ENCODE measurements around the gene IGFL3.

The IGFL3 gene

DNA sequence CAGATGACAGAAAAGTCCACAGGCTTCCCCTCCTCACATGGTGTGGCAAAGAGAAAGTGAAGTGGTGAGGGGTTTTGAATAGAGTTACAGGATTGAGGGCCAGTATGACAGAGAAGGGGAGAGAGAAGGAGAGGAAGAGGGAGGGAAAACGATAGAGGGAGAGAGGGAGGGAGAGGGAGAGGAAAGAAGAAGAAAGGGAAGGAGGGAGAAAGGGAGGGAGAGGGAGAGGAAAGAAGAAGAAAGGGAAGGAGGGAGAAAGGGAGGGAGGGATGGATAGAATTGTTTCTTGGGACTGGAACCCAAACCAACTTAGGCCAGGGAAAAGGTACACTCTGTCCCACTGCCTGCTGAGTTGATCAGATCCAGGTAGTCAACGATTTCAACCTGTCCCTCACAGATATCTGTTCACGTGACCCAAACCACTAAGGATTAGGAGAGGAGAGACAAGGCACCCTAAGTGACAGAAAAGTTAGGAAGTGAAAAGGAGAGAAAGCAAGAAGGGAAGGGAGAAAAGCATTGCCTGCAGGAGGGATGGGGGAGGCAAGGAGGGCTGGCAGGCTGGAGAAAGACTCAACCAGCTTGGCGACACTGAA lies 8.1 kb upstream of the IGFL3 start:
- H3K9me3 ChIP-seq (ENCODE audit: low read length), result no peaks in the 10 kb centered on the region
- no peaks in the 10 kb centered on the region for H3K36me3 ChIP-seq (ENCODE audit: insufficient read depth, low read length)
- TF ChIP-seq EZH2 (IDR thresholded peaks at IDR 0.05; ENCODE audit: borderline replicate concordance, low read length), result no peak
- no peak for TF ChIP-seq CTCF (IDR thresholded peaks at IDR 0.05; ENCODE audit: low read length)
- H3K9ac ChIP-seq (ENCODE audit: low read length), result no peak overlapping the region
- H3K4me2 ChIP-seq (ENCODE audit: low read length), result no peak overlapping the region
- H3K27me3 ChIP-seq (ENCODE audit: insufficient read depth, low read length), result no peaks in the 10 kb centered on the region
- H3K27ac ChIP-seq (ENCODE audit: low read depth, low read length, poor library complexity, severe bottlenecking), result no peak overlapping the region
- H3F3A ChIP-seq (ENCODE audit: insufficient read depth, low read length), result no peaks in the 10 kb centered on the region
- H3K4me3 ChIP-seq (ENCODE audit: low read depth, low read length, poor library complexity, severe bottlenecking), result no peak overlapping the region
- no peaks in the 10 kb centered on the region for H3K4me1 ChIP-seq (ENCODE audit: insufficient read depth, low read length, severe bottlenecking)
- no peaks in the 10 kb centered on the region for H4K20me1 ChIP-seq (ENCODE audit: insufficient read depth, low read length)
- H3K9me2 ChIP-seq (ENCODE audit: low read depth, low read length), result no peaks in the 10 kb centered on the region
- no peaks in the 10 kb centered on the region for H3K79me2 ChIP-seq (ENCODE audit: insufficient read depth, low read length)
- no peak overlapping the region for H2AFZ ChIP-seq (ENCODE audit: low read length)

DNA sequence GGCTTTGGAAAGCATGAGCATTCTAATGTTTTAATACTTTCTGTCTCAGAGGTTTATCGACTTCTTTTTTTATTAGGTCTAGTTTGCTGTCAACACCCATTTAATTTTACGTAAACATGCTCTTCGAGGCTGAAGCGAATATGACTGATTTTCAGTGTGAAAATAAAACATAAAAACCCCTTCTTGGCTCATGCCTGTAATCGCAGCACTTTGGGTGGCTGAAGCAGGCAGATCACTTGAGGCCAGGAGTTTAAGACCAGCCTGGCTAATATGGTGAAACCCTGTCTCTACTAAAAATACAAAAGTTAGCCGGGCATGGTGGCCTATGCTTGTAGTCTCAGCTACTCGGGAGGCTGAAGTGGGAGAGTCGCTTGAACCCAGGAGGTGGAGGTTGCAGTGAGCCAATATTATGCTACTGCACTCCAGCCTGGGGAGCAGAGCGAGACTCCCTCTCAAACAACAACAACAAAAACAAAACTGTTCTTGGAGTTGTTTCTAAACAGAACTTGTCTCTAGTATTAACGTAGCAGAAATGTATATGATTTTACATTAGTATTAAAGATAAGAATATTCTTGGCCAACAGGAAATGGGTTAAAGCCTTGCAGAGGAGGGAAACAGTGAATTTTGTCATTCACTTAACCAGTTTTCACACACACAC lies 7.1 kb upstream of the IGFL3 start:
- TF ChIP-seq EZH2 (IDR thresholded peaks at IDR 0.05; ENCODE audit: borderline replicate concordance, low read length) (no peak), CTCF (IDR thresholded peaks at IDR 0.05; ENCODE audit: low read length) (no peak)
- no peak overlapping the region for H3K9ac ChIP-seq (ENCODE audit: low read length)
- no peak overlapping the region for H3K4me2 ChIP-seq (ENCODE audit: low read length)

GRCh38 chr19:46126086-46126580 lies 1.6 kb upstream of the IGFL3 start:
- Histone ChIP-seq H4K20me1 (ENCODE audit: insufficient read depth, low read length) (no peaks in the 10 kb centered on the region), H3K4me2 (ENCODE audit: low read length) (no peak overlapping the region), H3K79me2 (ENCODE audit: insufficient read depth, low read length) (no peaks in the 10 kb centered on the region), H2AFZ (ENCODE audit: low read length) (no peak overlapping the region), H3K4me3 (ENCODE audit: low read depth, low read length, poor library complexity, severe bottlenecking) (no peak overlapping the region), H3K9me3 (ENCODE audit: low read length) (no peaks in the 10 kb centered on the region), H3K27ac (ENCODE audit: low read depth, low read length, poor library complexity, severe bottlenecking) (no peak overlapping the region), H3K4me1 (ENCODE audit: insufficient read depth, low read length, severe bottlenecking) (no peaks in the 10 kb centered on the region), H3K36me3 (ENCODE audit: insufficient read depth, low read length) (no peaks in the 10 kb centered on the region), H3K9me2 (ENCODE audit: low read depth, low read length) (no peaks in the 10 kb centered on the region), H3K27me3 (ENCODE audit: insufficient read depth, low read length) (no peaks in the 10 kb centered on the region), H3K9ac (ENCODE audit: low read length) (no peak overlapping the region), H3F3A (ENCODE audit: insufficient read depth, low read length) (no peaks in the 10 kb centered on the region)
- TF ChIP-seq CTCF (IDR thresholded peaks at IDR 0.05; ENCODE audit: low read length) (no peak), EZH2 (IDR thresholded peaks at IDR 0.05; ENCODE audit: borderline replicate concordance, low read length) (no peak)

More for the DNA sequence above, 7.1 kb upstream of the IGFL3 start:
- Histone ChIP-seq H3K9me2 (ENCODE audit: low read depth, low read length) (no peaks in the 10 kb centered on the region), H4K20me1 (ENCODE audit: insufficient read depth, low read length) (no peaks in the 10 kb centered on the region), H3K27ac (ENCODE audit: low read depth, low read length, poor library complexity, severe bottlenecking) (no peak overlapping the region), H3K79me2 (ENCODE audit: insufficient read depth, low read length) (no peaks in the 10 kb centered on the region), H3F3A (ENCODE audit: insufficient read depth, low read length) (no peaks in the 10 kb centered on the region), H3K27me3 (ENCODE audit: insufficient read depth, low read length) (no peaks in the 10 kb centered on the region), H2AFZ (ENCODE audit: low read length) (no peak overlapping the region), H3K4me3 (ENCODE audit: low read depth, low read length, poor library complexity, severe bottlenecking) (no peak overlapping the region), H3K36me3 (ENCODE audit: insufficient read depth, low read length) (no peaks in the 10 kb centered on the region), H3K9me3 (ENCODE audit: low read length) (no peaks in the 10 kb centered on the region), H3K4me1 (ENCODE audit: insufficient read depth, low read length, severe bottlenecking) (no peaks in the 10 kb centered on the region)
